Uterus (tissue), 2 donors: Measurements from ENCODE around the gene RPRD2.

Experiments
- CTCF ChIP-seq, 4 experiments: fragments of 200-600 bp in 2 of 4; fragments of 450-650 bp in 2 of 4; sonication (generic) in 2 of 4; IDR thresholded peaks; one replicate each; pipeline ENCODE4 v1.5.1; 2016 to 2019; ENCODE audit warnings: antibody characterized with exemption in 4 of 4, mild to moderate bottlenecking in 2 of 4, moderate library complexity in 1 of 4
- POLR2A ChIP-seq, 2 donors: fragments of 450-650 bp; IDR thresholded peaks; one replicate each; pipeline ENCODE4 v1.6.1; 2016; ENCODE audit warnings: antibody characterized with exemption in 2 of 2, mild to moderate bottlenecking in 1 of 2, moderate library complexity in 1 of 2

DNA sequence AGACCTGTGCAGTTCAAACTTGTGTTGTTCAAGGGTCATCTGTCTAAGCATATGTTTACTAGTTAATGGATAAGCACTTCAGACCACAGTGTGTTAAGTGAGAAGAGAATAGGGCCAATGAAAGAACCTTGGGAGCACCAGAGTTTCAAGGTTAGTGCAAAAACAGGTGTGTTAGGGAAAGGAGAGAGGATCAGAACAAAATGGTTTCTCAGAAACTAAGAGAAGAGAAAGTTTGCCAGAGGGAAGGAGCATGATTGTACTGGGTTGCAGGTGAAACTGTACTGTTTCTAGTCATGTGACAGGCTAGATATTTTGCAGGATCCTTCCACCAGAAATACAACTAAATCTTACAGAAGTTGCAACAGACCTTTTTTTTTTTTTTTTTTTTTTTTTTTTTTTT, 23.3 kb downstream of the RPRD2 start:
- no peak for TF ChIP-seq CTCF (IDR thresholded peaks at IDR 0.05)
- no peak for TF ChIP-seq POLR2A (IDR thresholded peaks at IDR 0.05)
